ENCODE measurements around the gene DESI1. TPM values are rescaled to one million over a fixed set of nuclear protein-coding genes. Genes with fewer than 3 reads are reported as not detected.

Gene DESI1
- total RNA-seq, 4 donors from 2014 or later: 11.0 to 23.7 (median 20.5) TPM

DNA sequence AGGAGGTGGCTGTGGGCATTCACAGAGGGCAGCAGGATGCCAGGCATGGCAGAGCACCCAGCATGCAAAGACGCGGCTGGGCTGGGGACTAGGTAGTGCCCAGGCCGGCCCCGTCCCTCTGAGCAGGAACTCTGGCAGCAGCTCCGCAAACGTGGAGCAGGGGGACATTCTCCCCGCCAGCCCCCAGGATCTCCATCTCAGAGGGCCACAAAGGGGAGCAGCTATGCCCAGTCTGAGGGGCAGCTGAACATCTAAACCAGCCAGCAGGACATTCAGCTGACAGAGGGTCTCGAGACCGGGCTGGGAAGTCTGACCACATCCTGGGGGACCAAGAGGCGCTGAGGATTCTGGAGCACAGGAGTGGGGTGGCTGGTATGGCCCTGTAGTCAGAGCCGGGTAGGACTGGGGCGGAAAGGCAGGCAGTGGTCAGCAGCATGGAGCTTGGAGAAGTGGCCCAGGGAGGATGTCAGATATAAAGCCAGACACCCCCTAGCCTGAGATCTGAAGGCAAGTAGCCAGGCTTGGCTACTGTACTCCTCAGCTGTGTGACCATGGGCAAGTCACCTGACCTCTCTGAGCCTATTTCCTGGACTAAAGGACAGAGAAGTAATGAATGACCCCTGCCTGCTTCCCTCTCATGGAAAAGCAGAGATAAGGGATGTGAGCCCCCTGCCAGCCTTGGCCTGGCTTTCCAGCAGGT lies 41.4 kb downstream of the DESI1 start:
- intact Hi-C loops (cut with DNase I; ENCODE audit: low total_unique reads): no loop called here
- no peaks in the 10 kb centered on the region for H3K27me3 ChIP-seq

DNA sequence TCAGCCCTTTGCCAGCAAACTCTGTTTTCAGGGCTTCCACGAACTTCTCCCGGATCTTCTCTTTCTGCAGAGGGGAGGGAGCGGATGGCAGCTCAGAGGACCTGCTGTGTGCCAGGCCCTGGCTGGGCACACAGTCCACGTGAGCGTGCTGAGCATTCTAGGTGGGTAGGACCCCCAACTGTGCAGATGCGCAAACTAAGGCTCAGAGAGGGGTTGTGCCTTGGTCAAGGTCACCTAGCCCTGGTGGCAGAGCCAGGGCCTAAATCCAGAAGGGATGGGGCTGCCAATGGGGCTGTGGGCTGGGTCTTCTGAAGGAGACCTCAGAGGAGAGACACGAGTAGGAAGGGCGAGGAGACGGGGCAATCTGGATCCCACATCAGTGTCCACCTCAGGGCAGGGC lies 42.0 kb downstream of the DESI1 start:
- Histone ChIP-seq H3K27me3 (no peaks in the 10 kb centered on the region), H3K27ac (no peak overlapping the region), H3K9me3 (no peaks in the 10 kb centered on the region), H3K36me3 (peaks cover 0 to 4% of the 10 kb centered on the region in 2 donors), H3K4me1 (no peaks in the 10 kb centered on the region), H3K4me3 (no peak overlapping the region)
- intact Hi-C loops (cut with DNase I; ENCODE audit: low total_unique reads) (no loop called here), in situ Hi-C loops (cut with MboI; ENCODE audit: low sequenced_read_pairs in 4 of 4) (no loop called here)
- no peak for TF ChIP-seq POLR2A (IDR thresholded peaks at IDR 0.05)
- TF ChIP-seq, protein P1, sequence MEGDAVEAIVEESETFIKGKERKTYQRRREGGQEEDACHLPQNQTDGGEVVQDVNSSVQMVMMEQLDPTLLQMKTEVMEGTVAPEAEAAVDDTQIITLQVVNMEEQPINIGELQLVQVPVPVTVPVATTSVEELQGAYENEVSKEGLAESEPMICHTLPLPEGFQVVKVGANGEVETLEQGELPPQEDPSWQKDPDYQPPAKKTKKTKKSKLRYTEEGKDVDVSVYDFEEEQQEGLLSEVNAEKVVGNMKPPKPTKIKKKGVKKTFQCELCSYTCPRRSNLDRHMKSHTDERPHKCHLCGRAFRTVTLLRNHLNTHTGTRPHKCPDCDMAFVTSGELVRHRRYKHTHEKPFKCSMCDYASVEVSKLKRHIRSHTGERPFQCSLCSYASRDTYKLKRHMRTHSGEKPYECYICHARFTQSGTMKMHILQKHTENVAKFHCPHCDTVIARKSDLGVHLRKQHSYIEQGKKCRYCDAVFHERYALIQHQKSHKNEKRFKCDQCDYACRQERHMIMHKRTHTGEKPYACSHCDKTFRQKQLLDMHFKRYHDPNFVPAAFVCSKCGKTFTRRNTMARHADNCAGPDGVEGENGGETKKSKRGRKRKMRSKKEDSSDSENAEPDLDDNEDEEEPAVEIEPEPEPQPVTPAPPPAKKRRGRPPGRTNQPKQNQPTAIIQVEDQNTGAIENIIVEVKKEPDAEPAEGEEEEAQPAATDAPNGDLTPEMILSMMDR (IDR thresholded peaks at IDR 0.05 in 4 of 5, conservative IDR thresholded peaks at IDR 0.05 in 1 of 5): no peak
- DNase-seq (no peak), ATAC-seq (no peak)

More for the DNA sequence above, 41.4 kb downstream of the DESI1 start:
- in situ Hi-C loops (cut with MboI; ENCODE audit: low sequenced_read_pairs in 4 of 4): no loop called here
- Histone ChIP-seq H3K4me1 (no peaks in the 10 kb centered on the region), H3K4me3 (no peak overlapping the region), H3K36me3 (peaks cover 0 to 5% of the 10 kb centered on the region in 2 donors), H3K9me3 (no peaks in the 10 kb centered on the region), H3K27ac (no peak overlapping the region)
- TF ChIP-seq POLR2A (IDR thresholded peaks at IDR 0.05): no peak
- TF ChIP-seq, protein P1 (IDR thresholded peaks at IDR 0.05 in 4 of 5, conservative IDR thresholded peaks at IDR 0.05 in 1 of 5): no peak
- ATAC-seq: no peak
- DNase-seq: no peak

DNA sequence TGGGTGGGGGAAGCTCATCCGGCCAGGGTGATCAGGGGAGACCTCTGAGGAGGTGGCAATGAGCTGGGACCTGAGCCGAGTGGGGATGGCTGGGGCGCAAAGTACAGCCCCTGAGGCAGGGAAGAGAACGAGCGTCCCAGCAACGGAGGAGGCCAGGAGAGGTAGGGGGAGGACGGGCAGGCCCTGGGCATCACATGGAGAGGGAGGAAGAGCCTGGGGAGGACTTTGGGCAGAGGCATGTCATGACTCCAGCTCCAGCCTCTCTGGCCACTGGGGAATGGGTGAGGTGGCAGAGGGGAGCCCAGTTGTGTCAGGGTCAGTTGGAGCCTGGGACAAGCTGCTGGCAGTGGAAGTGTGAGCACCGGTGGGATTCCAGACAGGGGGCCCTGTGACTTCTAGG lies 42.7 kb downstream of the DESI1 start:
- DNase-seq: no peak

DNA sequence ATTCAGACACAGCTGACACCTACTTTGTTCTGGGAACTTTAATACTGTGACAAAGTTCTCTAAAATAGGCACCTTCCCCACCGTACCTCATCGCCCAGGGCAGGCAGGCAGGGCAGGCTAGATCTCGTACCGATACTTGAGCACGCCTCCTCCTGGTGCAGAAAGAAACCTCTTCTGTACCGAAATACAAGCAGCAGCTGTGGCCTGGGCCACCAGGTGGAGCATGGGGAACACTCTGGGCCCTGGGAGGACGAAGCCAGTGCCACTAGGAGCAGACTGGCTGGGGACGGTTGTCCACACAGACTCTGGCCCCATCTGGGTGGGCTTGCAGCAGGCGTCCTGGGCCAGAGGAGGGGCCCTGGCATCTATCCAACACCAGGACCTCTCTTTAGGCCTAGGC lies 44.0 kb downstream of the DESI1 start:
- intact Hi-C loops (cut with DNase I; ENCODE audit: low total_unique reads) (no loop called here), in situ Hi-C loops (cut with MboI; ENCODE audit: low sequenced_read_pairs in 4 of 4) (no loop called here)
- Histone ChIP-seq H3K4me1 (no peaks in the 10 kb centered on the region), H3K27me3 (no peaks in the 10 kb centered on the region), H3K36me3 (no peaks in the 10 kb centered on the region), H3K27ac (no peak overlapping the region), H3K4me3 (no peak overlapping the region), H3K9me3 (no peaks in the 10 kb centered on the region)
- TF ChIP-seq POLR2A (IDR thresholded peaks at IDR 0.05): no peak
- TF ChIP-seq, protein P1 (IDR thresholded peaks at IDR 0.05 in 4 of 5, conservative IDR thresholded peaks at IDR 0.05 in 1 of 5): peak in 4 of 5 experiments; percentile 13 to 47 (median 34)
- DNase-seq: peak in 1 of 2 donors; percentile 25
- no peak for ATAC-seq

More for the DNA sequence above, 42.7 kb downstream of the DESI1 start:
- no peak overlapping the region for H3K4me3 ChIP-seq
- no peaks in the 10 kb centered on the region for H3K36me3 ChIP-seq
- in situ Hi-C loops (cut with MboI; ENCODE audit: low sequenced_read_pairs in 4 of 4): no loop called here
- H3K4me1 ChIP-seq: no peaks in the 10 kb centered on the region
- H3K27ac ChIP-seq: no peak overlapping the region
- TF ChIP-seq, protein P1 (IDR thresholded peaks at IDR 0.05 in 4 of 5, conservative IDR thresholded peaks at IDR 0.05 in 1 of 5): no peak
- no peak for TF ChIP-seq POLR2A (IDR thresholded peaks at IDR 0.05)
- intact Hi-C loops (cut with DNase I; ENCODE audit: low total_unique reads): no loop called here
- no peaks in the 10 kb centered on the region for H3K9me3 ChIP-seq
- no peaks in the 10 kb centered on the region for H3K27me3 ChIP-seq
- no peak for ATAC-seq

Measured in gastrocnemius medialis (tissue), 4 donors.